ACHN (cell line): ENCODE measurements around the gene SPECC1L.
A peak's percentile ranks its signal among the peaks of the same experiment; 100 is the strongest.

ENCODE experiments used
- DNase-seq: peaks from one replicate; pipeline ENCODE4 v3.0.0-alpha.2; 2015
- in situ Hi-C: cut with HindIII; loops from 2 replicates; pipeline ENCODE4 v1.10.0; 2017; ENCODE audit warnings: low sequenced_read_pairs, low pct_ligation_motif_present, low pct_unique_long_range_greater_than_20kb

SPECC1L gene

GRCh38 chr22:24424901-24425775 is 154.5 kb downstream of the SPECC1L start:
- in situ Hi-C loops, result loop anchor here (25.0 kb wide), 1 partner anchor 87 kb away; no protein-coding TSS in a partner anchor
- no peak for DNase-seq

- no peak for DNase-seq
- in situ Hi-C loops, result no loop called here
These were observed 155.8 kb downstream of the SPECC1L start for GRCh38 chr22:24426436-24426835.

- DNase-seq, result no peak
- in situ Hi-C loops, result no loop called here
These were observed 156.3 kb downstream of the SPECC1L start for GRCh38 chr22:24426851-24427499.

GRCh38 chr22:24427500-24428164 is 157.0 kb downstream of the SPECC1L start, which contains the start of gene ADORA2A:
TSS of gene ADORA2A (plus strand) at chr22:24427599. CDS start at chr22:24433405, 5,806 bp downstream.
- no peak for DNase-seq
- in situ Hi-C loops, result no loop called here

GRCh38 chr22:24428751-24429410 is 158.2 kb downstream of the SPECC1L start:
- DNase-seq, result no peak
- in situ Hi-C loops, result no loop called here

GRCh38 chr22:24429411-24430365 is 159.1 kb downstream of the SPECC1L start:
- DNase-seq, result peak; percentile 53
- in situ Hi-C loops, result no loop called here

- DNase-seq, result no peak
- in situ Hi-C loops, result no loop called here
These were observed 160.0 kb downstream of the SPECC1L start for GRCh38 chr22:24430431-24431308.

GRCh38 chr22:24431309-24432034 is 160.8 kb downstream of the SPECC1L start:
- in situ Hi-C loops, result no loop called here
- no peak for DNase-seq

GRCh38 chr22:24432059-24432853 is 161.6 kb downstream of the SPECC1L start:
- in situ Hi-C loops, result no loop called here
- peak; percentile 40 for DNase-seq

- in situ Hi-C loops, result no loop called here
These were observed 162.6 kb downstream of the SPECC1L start for GRCh38 chr22:24433001-24433827.

GRCh38 chr22:24433828-24434470 is 163.3 kb downstream of the SPECC1L start:
- in situ Hi-C loops, result no loop called here
- DNase-seq, result no peak

More at GRCh38 chr22:24433001-24433827, 162.6 kb downstream of the SPECC1L start:
- no peak for DNase-seq

- DNase-seq, result no peak
- in situ Hi-C loops, result no loop called here
These were observed 164.1 kb downstream of the SPECC1L start for GRCh38 chr22:24434471-24435322.

GRCh38 chr22:24435323-24435645 is 164.7 kb downstream of the SPECC1L start:
- no peak for DNase-seq
- in situ Hi-C loops, result no loop called here
